NAMALWA (cell line): Measurements from ENCODE around the gene ZNF816.
A peak's percentile ranks its signal among the peaks of the same experiment; 100 is the strongest.
"Not testable (repeated sequence)": the region's sequence is repeated elsewhere in the genome, so short reads cannot be mapped to it uniquely, and the experiment has no call there.

Source experiments
- DNase-seq: peaks from one replicate; pipeline ENCODE4 v3.0.0-alpha.2; 2015; ENCODE audit warnings: low spot score

The ZNF816 gene

GRCh38 chr19:52959613-52960295 lies 2.9 kb downstream of the ZNF816 start:
- no peak for DNase-seq

DNA sequence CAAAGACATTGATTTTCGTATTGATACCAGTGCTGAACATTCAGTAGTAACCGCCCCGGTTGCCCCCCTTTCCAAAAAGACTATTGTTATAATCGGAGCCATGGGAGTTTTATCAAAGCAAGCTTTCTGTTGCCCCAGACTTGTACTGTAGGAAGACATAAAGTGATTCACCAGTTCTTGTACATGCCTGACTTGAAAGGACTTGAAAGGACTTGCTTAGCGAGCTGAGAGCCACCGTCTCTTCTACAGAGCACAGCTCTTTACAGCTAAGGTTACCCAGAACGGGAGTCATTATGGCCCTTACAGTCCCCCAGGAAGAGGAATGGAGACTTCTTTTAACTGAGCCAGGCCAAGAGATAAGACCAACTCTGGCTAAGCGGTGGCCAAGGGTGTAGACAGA lies 5.1 kb downstream of the ZNF816 start:
- no peak for DNase-seq

DNA sequence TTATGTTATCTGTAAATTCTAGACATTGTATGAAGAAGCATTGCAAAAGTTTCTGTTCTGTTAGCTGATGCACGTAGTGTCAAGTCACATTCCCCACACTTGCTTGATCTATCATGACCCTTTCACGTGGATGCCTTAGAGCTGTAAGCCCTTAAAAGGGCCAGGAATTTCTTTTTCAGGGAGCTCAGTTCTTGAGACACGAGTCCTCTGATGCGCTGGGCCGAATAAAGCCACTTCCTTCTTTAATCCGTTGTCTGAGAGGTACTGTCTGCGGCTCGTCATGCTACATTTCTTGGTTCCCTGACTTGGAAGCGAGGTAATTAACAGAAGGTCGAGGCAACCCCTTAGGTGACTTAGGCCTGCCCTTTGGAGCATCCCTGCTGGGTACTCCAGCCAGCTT lies 5.8 kb downstream of the ZNF816 start:
- DNase-seq = no peak

- no peak for DNase-seq
Measured at GRCh38 chr19:52949422-52949821, 13.3 kb downstream of the ZNF816 start.

- DNase-seq = no peak
Measured at GRCh38 chr19:52948025-52948770, 14.5 kb downstream of the ZNF816 start.

DNA sequence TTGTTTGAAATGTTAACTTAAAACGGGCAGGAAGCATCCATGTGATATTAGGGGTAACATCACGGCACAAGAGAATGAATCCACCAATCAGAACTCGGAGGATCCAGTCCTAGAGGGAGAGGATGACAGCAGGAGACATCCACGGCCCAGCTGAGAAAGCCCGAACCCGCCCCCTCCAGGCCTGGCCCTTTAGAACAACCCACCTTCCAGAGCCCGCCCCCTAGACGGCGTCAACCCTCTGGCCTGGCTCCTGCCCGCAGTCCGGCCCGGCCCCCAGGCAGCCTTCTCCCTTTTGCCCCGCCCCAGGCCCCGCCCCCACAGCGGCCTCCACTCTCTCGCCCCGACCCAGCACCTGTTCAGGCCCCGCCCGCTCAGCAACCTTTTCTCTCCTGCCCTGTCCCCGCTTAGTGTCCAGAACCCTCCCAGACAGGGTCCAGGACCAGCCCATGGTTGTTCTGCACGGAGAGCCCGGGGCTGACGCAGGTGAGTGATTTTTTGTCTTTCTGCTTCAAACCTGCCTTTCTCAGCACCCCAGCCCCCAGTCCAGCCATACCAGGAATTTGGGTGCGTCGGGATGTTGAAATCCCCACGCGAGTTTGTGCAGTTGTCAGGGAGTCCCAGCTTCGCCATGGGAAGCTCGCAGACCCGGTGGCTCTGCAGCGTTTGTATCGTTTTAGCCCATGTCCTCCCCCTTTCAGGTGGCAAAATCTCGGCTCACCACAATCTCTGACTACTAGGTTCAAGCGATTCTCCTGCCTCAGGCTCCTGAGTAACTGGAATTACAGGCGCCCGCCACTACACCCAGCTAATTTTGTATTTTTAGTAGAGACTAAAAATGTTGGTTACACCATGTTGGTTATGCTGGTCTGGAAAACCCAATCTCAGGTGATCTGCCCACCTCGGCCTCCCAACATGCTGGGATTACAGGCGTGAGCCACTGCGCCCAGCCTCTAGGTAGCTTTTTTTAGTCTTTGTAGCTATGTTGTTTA lies 16.1 kb downstream of the ZNF816 start:
- no peak for DNase-seq

GRCh38 chr19:52945652-52946321 lies 16.9 kb downstream of the ZNF816 start:
- DNase-seq = no peak

GRCh38 chr19:52944703-52945493 lies 17.8 kb downstream of the ZNF816 start:
- not testable (repeated sequence) for DNase-seq

DNA sequence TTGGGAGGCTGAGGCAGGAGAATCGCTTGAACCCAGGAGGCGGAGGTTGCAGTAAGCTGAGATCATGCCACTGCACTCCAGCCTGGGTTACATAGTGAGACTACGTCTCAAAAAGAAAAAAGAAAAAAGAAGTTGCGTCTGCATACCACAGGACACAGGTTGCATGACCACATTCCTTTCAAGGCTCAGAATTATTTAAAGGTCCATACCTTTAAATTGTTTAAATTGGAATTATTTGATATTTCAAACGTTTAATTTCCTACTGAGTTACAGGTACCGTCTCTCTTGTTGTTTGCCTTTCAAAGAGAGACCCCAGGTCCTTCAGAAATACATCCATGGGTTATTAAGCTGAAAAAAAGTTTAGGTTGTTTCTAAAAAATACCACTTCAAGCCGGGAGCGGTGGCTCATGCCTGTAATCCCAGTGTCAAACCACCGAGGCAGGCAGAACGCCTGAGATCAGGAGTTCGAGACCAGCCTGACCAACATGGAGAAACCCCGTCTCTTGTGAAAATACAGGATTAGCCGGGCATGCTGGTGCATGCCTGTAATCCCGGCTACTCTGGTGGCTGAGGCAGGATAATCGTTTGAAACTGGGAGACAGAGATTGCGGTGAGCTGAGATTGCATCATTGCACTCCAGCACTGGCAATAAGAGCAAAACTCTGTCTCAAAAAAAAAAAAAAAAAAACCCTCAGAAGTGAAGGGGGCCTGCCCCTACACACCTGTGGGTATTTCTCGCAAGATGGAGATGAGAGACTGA lies 18.6 kb downstream of the ZNF816 start:
- no peak for DNase-seq

GRCh38 chr19:52943134-52943883 lies 19.4 kb downstream of the ZNF816 start:
- DNase-seq = no peak

- peak; percentile 93 for DNase-seq
Measured at GRCh38 chr19:52942386-52943133, 20.1 kb downstream of the ZNF816 start.

GRCh38 chr19:52941941-52942385 lies 20.7 kb downstream of the ZNF816 start:
- peak; percentile 47 for DNase-seq

DNA sequence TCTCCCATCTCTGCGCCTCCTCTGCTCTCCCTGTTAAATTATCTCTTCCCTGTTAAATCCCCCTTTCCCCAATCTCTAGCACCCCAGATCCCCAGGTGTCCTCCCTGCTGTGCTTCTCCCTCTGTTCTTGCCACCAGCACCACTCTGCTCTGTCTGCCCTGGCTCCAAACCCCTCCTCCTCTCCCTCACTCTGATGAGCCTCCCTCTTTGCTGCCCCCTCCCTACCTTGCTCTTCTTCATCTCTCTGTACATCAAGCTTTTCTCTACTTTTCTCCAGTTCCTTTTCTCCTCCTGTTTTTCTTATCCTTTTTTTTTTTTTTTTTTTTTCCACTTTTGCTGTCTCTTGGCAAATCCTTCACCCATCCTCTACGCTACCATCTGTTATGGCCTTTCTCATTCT lies 21.2 kb downstream of the ZNF816 start:
- DNase-seq = peak; percentile 40

- not testable (repeated sequence) for DNase-seq
Measured at GRCh38 chr19:52940905-52941304, 21.8 kb downstream of the ZNF816 start.

DNA sequence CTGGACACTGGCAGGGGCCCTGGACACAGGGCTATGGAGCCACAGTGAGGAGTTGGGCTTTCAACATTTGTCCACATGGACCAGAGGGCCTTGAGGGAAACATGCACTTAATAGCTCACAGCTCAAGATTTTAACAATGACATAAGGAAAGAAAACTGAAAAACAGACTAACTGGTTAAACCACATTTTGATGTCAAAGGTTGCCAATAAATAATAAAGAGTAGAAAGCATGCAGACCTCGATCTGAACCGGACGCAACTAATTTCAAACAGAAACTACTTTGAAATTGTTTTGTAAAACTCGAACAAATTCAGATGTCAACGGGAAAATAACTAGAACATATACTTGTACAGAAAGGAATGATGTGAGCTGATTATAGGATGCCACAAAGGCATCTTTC lies 23.9 kb downstream of the ZNF816 start:
- DNase-seq = no peak

GRCh38 chr19:52936954-52937325 lies 25.7 kb downstream of the ZNF816 start:
- DNase-seq = no peak

- no peak for DNase-seq
Measured at GRCh38 chr19:52936151-52936953, 26.3 kb downstream of the ZNF816 start.

- no peak for DNase-seq
Measured at GRCh38 chr19:52935434-52935833, 27.2 kb downstream of the ZNF816 start.
